HL-60 (cell line): ENCODE measurements around the gene LRRK1.

ENCODE experiments used
- DNase-seq, 2 experiments: peaks; one replicate each; pipeline ENCODE4 v3.0.0-alpha.2; 2010 to 2020; ENCODE audit warnings: low read depth in 1 of 2, low spot score in 1 of 2
- H3K27ac ChIP-seq: fragments of 250-450 bp; sonication (Bioruptor Pico); replicated peaks from 2 replicates; pipeline ENCODE4 v1.5.1; 2020; ENCODE audit warnings: mild to moderate bottlenecking, moderate library complexity
- H3K27me3 ChIP-seq: fragments of 250-450 bp; sonication (Bioruptor Pico); 2 replicates; pipeline ENCODE4 v1.5.1; 2021; ENCODE audit warnings: mild to moderate bottlenecking, moderate library complexity; ENCODE audit not compliant: insufficient read depth, poor library complexity, severe bottlenecking
- H3K4me3 ChIP-seq: replicated peaks from 2 replicates; pipeline ENCODE4 v1.5.1; 2011; ENCODE audit warnings: mild to moderate bottlenecking, control low read depth, low read length; ENCODE audit not compliant: insufficient read depth
- GABPA ChIP-seq: IDR thresholded peaks from 2 replicates; pipeline ENCODE4 v1.6.1; 2012; ENCODE audit warnings: low read depth
- POLR2AphosphoS5 ChIP-seq: IDR thresholded peaks from 2 replicates; pipeline ENCODE4 v1.6.1; 2012; ENCODE audit warnings: low read depth
- SPI1 ChIP-seq: IDR thresholded peaks from 2 replicates; pipeline ENCODE4 v1.6.1; 2012; ENCODE audit warnings: low read depth, mild to moderate bottlenecking, borderline replicate concordance
- TF ChIP-seq, protein P1 (sequence below): IDR thresholded peaks from 2 replicates; pipeline ENCODE4 v1.6.1; 2012; ENCODE audit warnings: low read depth; ENCODE audit not compliant: insufficient replicate concordance
- TF ChIP-seq, protein P2 (sequence below): IDR thresholded peaks from one replicate; pipeline ENCODE4 v1.5.1; 2011; ENCODE audit warnings: low read length, control low read depth, inconsistent platforms; ENCODE audit not compliant: insufficient read depth

Gene LRRK1

DNA sequence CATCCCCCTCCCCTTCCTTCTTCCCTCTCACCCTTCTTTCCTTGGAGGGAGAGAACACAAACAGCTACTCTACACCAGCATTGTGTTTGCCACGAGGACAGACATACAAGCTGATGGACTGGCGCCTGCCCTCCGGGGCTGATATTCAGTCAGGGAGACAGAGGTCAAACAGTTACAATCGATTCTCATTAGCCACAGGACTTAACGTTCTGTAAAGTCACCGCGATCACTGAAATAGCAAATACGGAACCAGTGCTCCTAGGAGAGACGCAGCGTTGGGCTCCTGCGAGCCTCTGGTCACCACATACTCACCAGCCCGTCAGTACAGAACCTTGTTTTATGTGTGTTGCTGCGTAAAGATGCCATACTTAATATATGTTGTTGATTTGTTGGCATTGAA, 108.8 kb downstream of the LRRK1 start:
- H3K27me3 ChIP-seq = no peaks in the 10 kb centered on the region
- TF ChIP-seq POLR2AphosphoS5 (no peak), GABPA (no peak), SPI1 (no peak)
- TF ChIP-seq, protein P1, sequence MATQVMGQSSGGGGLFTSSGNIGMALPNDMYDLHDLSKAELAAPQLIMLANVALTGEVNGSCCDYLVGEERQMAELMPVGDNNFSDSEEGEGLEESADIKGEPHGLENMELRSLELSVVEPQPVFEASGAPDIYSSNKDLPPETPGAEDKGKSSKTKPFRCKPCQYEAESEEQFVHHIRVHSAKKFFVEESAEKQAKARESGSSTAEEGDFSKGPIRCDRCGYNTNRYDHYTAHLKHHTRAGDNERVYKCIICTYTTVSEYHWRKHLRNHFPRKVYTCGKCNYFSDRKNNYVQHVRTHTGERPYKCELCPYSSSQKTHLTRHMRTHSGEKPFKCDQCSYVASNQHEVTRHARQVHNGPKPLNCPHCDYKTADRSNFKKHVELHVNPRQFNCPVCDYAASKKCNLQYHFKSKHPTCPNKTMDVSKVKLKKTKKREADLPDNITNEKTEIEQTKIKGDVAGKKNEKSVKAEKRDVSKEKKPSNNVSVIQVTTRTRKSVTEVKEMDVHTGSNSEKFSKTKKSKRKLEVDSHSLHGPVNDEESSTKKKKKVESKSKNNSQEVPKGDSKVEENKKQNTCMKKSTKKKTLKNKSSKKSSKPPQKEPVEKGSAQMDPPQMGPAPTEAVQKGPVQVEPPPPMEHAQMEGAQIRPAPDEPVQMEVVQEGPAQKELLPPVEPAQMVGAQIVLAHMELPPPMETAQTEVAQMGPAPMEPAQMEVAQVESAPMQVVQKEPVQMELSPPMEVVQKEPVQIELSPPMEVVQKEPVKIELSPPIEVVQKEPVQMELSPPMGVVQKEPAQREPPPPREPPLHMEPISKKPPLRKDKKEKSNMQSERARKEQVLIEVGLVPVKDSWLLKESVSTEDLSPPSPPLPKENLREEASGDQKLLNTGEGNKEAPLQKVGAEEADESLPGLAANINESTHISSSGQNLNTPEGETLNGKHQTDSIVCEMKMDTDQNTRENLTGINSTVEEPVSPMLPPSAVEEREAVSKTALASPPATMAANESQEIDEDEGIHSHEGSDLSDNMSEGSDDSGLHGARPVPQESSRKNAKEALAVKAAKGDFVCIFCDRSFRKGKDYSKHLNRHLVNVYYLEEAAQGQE = no peak
- TF ChIP-seq, protein P2, sequence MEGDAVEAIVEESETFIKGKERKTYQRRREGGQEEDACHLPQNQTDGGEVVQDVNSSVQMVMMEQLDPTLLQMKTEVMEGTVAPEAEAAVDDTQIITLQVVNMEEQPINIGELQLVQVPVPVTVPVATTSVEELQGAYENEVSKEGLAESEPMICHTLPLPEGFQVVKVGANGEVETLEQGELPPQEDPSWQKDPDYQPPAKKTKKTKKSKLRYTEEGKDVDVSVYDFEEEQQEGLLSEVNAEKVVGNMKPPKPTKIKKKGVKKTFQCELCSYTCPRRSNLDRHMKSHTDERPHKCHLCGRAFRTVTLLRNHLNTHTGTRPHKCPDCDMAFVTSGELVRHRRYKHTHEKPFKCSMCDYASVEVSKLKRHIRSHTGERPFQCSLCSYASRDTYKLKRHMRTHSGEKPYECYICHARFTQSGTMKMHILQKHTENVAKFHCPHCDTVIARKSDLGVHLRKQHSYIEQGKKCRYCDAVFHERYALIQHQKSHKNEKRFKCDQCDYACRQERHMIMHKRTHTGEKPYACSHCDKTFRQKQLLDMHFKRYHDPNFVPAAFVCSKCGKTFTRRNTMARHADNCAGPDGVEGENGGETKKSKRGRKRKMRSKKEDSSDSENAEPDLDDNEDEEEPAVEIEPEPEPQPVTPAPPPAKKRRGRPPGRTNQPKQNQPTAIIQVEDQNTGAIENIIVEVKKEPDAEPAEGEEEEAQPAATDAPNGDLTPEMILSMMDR = no peak
- no peak overlapping the region for H3K4me3 ChIP-seq
- H3K27ac ChIP-seq = no peak overlapping the region
- DNase-seq = no peak

DNA sequence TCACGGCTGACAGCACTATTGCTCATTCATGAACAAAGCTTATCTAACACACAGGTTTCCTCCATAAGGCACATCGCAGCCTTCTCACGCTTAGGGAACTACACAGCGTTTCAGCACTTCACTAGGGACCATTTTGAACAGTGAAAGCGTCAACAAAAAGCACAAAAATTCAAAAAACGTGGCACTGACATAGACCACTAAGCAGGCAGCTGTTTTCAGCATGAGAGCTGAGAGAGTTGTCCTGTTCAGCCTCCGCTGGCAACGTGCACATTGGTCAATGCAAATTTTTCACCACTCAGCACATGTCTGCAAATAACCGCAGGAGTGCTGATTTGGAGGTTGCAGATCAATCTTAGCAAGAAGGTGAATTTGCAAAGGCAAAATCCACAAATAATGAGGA, 109.2 kb downstream of the LRRK1 start:
- H3K4me3 ChIP-seq = no peak overlapping the region
- no peak for DNase-seq
- H3K27ac ChIP-seq = no peak overlapping the region
- no peaks in the 10 kb centered on the region for H3K27me3 ChIP-seq
- TF ChIP-seq SPI1 (no peak), GABPA (no peak), POLR2AphosphoS5 (no peak)
- TF ChIP-seq, protein P1 = no peak
- TF ChIP-seq, protein P2 = no peak

DNA sequence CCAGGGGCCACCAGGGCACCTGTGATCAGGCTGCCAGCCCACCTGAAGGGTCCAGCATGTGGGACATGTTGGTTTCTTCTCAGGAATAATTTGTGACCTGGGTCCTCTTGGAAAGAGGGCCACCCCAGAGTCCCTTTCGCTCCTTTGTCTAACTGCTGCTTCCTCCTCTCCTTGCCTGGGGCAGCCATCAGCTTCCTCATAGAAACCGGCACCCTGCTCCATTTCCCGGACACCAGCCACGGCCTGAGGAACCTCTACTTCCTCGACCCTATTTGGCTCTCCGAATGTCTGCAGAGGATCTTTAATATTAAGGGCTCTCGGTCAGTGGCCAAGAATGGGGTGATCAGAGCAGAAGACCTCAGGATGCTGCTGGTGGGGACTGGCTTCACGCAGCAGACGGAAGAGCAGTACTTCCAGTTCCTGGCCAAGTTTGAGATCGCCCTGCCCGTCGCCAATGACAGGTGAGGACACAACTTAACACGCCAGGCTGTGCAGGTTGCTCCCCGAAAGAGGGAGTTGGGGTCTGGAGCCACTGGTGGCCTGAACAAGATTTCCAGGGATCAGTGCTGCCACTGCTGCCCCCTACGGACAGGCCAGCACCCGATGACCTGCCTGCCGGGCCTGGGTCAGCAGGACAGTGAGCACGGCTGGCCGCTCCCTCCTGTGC, 109.7 kb downstream of the LRRK1 start:
- no peaks in the 10 kb centered on the region for H3K27me3 ChIP-seq
- TF ChIP-seq, protein P2 = no peak
- TF ChIP-seq SPI1 = no peak
- TF ChIP-seq, protein P1 = no peak
- TF ChIP-seq GABPA = no peak
- TF ChIP-seq POLR2AphosphoS5 = no peak
- no peak for DNase-seq

More for the DNA sequence above, 109.7 kb downstream of the LRRK1 start:
- Histone ChIP-seq H3K4me3 (no peak overlapping the region), H3K27ac (no peak overlapping the region)
